Choroid plexus epithelial cell (primary cell): ENCODE results near the gene MAPKAP1.

ENCODE experiments used
- DNase-seq: peaks from one replicate; pipeline ENCODE4 v3.0.0-alpha.2; 2010; ENCODE audit warnings: low read depth
- H3K4me3 ChIP-seq: 2 replicates; pipeline ENCODE4 v1.5.1; 2011; ENCODE audit warnings: low read depth, mild to moderate bottlenecking, control low read depth, low read length, moderate library complexity
- TF ChIP-seq, protein P1 (sequence below): conservative IDR thresholded peaks from 2 replicates; pipeline ENCODE4 v1.5.1; 2011; ENCODE audit warnings: low read depth, mild to moderate bottlenecking, control low read depth, inconsistent platforms, low read length, moderate library complexity

The MAPKAP1 gene

DNA sequence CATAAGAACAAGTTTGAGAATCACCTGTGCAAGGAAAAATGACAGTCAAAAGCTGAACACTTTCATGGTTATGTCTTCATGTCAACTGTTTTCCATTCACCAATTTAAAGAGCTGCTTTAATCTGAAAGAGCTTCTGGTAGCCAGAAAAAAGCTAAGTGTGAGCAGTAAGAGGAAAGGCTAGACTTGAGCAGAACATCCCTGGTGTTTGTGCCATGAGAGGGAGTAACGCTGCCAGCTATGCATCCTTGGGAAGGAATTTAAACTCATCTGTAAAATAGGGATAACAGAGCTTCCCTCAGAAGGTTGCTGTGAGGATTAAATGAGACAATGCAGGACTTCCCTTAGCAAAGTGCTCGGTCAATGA is 193.7 kb downstream of the MAPKAP1 start:
- DNase-seq: no peak
- H3K4me3 ChIP-seq: no peak overlapping the region
- TF ChIP-seq, protein P1, sequence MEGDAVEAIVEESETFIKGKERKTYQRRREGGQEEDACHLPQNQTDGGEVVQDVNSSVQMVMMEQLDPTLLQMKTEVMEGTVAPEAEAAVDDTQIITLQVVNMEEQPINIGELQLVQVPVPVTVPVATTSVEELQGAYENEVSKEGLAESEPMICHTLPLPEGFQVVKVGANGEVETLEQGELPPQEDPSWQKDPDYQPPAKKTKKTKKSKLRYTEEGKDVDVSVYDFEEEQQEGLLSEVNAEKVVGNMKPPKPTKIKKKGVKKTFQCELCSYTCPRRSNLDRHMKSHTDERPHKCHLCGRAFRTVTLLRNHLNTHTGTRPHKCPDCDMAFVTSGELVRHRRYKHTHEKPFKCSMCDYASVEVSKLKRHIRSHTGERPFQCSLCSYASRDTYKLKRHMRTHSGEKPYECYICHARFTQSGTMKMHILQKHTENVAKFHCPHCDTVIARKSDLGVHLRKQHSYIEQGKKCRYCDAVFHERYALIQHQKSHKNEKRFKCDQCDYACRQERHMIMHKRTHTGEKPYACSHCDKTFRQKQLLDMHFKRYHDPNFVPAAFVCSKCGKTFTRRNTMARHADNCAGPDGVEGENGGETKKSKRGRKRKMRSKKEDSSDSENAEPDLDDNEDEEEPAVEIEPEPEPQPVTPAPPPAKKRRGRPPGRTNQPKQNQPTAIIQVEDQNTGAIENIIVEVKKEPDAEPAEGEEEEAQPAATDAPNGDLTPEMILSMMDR: no peak

DNA sequence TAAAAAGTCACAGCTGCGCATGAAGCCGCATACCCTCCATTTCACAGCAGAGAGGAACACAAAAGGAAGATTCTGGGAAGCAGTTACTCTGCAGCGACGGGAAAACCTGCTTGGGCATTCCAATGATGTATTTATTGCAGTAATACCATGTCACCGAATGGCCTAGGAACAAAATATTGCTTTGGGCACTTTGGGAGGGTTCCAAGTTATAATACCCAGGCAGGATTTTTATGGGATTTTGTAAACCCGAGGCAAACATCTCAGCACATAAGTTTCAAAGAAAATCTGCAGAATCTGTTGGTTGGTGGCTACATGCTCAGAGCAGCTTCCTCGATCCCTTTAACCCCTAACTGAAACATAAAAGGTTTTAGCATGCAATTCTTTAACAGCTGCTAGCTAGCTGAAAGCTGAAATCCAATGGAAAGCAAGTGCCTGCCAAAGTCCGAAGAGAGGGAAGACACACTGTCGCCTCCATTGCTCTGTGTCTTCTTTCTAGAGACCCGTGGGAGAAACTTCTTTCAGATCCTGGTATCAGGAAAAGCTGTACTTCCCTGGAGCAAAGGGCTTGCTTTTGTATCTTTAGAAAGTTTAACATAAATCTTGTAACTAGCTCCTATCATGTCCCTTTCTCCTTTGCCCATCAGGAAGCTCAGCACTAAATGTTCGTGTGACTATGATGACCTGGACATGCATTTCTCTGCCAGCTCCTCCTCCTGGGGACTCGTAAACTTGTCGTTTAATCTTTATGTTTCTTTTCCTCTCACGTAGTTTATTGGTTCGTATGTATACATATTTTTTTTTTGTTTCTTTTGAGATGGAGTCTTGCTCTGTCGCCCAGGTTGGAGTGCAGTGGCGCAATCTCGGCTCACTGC is 195.0 kb downstream of the MAPKAP1 start:
- TF ChIP-seq, protein P1: no peak
- no peak for DNase-seq
- no peak overlapping the region for H3K4me3 ChIP-seq

DNA sequence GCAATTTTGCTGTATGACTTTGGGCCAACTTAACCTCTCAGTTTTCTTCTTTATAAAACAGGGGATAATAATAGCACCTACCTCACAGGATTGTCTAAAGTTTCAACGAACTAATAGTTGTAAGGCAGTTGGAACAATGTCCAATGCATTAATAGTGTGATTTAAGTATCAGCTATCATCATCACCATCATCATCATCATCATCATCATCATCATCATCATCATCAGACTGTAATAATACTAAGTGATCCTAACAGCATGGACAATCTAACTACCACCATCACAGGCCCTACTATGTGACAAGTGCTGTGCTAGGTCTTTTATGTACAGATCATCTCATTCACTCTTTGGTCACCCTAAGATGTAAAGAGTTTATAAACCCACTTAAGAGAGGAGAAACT is 196.0 kb downstream of the MAPKAP1 start:
- no peak overlapping the region for H3K4me3 ChIP-seq
- TF ChIP-seq, protein P1: no peak
- no peak for DNase-seq

- TF ChIP-seq, protein P1: no peak
- H3K4me3 ChIP-seq: no peak overlapping the region
- peak; percentile 70 for DNase-seq
Observed at GRCh38 chr9:125509476-125509875, 197.5 kb downstream of the MAPKAP1 start.

GRCh38 chr9:125508249-125508648 is 198.8 kb downstream of the MAPKAP1 start:
- TF ChIP-seq, protein P1: no peak
- DNase-seq: no peak
- H3K4me3 ChIP-seq: no peak overlapping the region

- TF ChIP-seq, protein P1: no peak
- no peak overlapping the region for H3K4me3 ChIP-seq
- DNase-seq: no peak
Observed at GRCh38 chr9:125507226-125507625, 199.8 kb downstream of the MAPKAP1 start.

DNA sequence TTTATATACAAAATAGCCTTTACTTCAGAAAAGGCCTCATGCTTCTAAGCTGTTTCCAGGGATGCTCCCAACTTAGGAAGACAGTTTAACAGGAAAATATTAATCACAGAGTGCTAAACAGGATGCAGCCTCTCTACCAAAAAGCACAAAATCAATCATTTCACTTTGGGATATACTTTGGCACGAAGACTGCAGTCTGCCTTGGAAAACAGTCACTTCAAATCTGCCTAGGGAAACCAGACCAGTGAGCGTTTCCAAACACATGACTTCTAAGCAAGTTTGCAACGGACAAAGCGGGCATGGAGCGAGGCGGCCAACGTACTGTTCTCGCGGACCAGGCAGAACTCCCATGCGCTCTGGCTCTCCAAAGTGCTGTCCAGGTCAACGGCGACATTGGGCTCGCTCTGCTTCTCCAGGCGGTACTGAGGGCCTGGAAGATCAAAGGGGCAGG is 201.0 kb downstream of the MAPKAP1 start:
- H3K4me3 ChIP-seq: no peak overlapping the region
- DNase-seq: no peak
- TF ChIP-seq, protein P1: no peak
